SK-N-MC (cell line): ENCODE data around the gene C2orf78.

ENCODE experiments used
- DNase-seq: peaks from one replicate; pipeline ENCODE4 v3.0.0-alpha.2; 2011; ENCODE audit warnings: low read depth, low spot score
- H3K27ac ChIP-seq: fragments of 200-600 bp; sonication (generic); 2 replicates; pipeline ENCODE4 v1.5.1; 2016; ENCODE audit warnings: mixed run types
- H3K36me3 ChIP-seq: fragments of 200-600 bp; sonication (generic); 2 replicates; pipeline ENCODE4 v1.6.1; 2017; ENCODE audit warnings: antibody characterized with exemption, low read length, mixed read lengths; ENCODE audit not compliant: insufficient read depth
- H3K4me3 ChIP-seq: fragments of 200-600 bp; sonication (generic); 2 replicates; pipeline ENCODE4 v1.5.1; 2016
- H3K9ac ChIP-seq: fragments of 200-600 bp; sonication (generic); 2 replicates; pipeline ENCODE4 v1.8.0; 2017; ENCODE audit warnings: mixed run types, mixed read lengths; ENCODE audit not compliant: insufficient read length
- H3K9me3 ChIP-seq: fragments of 200-600 bp; sonication (generic); 2 replicates; pipeline ENCODE4 v1.6.1; 2017; ENCODE audit warnings: low read depth, mild to moderate bottlenecking, antibody characterized with exemption, low read length, moderate library complexity, mixed read lengths
- EZH2 ChIP-seq: fragments of 200-600 bp; sonication (generic); IDR thresholded peaks from one replicate; pipeline ENCODE4 v1.6.1; 2017; ENCODE audit warnings: antibody characterized with exemption
- FOXP2 ChIP-seq: optimal IDR thresholded peaks from 2 replicates; pipeline ENCODE3; 2011; ENCODE audit warnings: mild to moderate bottlenecking, moderate library complexity; ENCODE audit not compliant: insufficient read depth; ENCODE audit errors: extremely low read length, control extremely low read depth
- POLR2AphosphoS5 ChIP-seq: IDR thresholded peaks from 2 replicates; pipeline ENCODE4 v1.6.1; 2012; ENCODE audit warnings: mild to moderate bottlenecking, low read depth, low read length, borderline replicate concordance

C2orf78 gene

GRCh38 chr2:73828389-73828817, 44.4 kb downstream of the C2orf78 start:
- peak overlapping the region; percentile 68; the same call in 1 of the 2 replicates for H3K27ac ChIP-seq
- no peak for DNase-seq

GRCh38 chr2:73828818-73829570, 45.0 kb downstream of the C2orf78 start, which contains the start of gene STAMBP:
TSS of gene STAMBP (plus strand) at chr2:73828961. CDS start at chr2:73830857, 1,896 bp downstream.
- peak; percentile 86 for TF ChIP-seq POLR2AphosphoS5
- TF ChIP-seq EZH2: no peak
- peak; percentile 50 for TF ChIP-seq FOXP2
- peak within 1 kb of the TSS; percentile 75; the same call in 1 of the 2 replicates for H3K27ac ChIP-seq
- H3K36me3 ChIP-seq: peaks cover 31% of the 10 kb centered on the region
- DNase-seq: peak; percentile 95
- H3K9me3 ChIP-seq: no peaks in the 10 kb centered on the region
- H3K9ac ChIP-seq: peak within 1 kb of the TSS; percentile 96
- H3K4me3 ChIP-seq: peak within 1 kb of the TSS; percentile 87

More at GRCh38 chr2:73828389-73828817, 44.4 kb downstream of the C2orf78 start:
- no peak for TF ChIP-seq FOXP2
- no peak for TF ChIP-seq EZH2
- no peak for TF ChIP-seq POLR2AphosphoS5
- H3K9me3 ChIP-seq: no peaks in the 10 kb centered on the region
- H3K36me3 ChIP-seq: peaks cover 27% of the 10 kb centered on the region
- peak overlapping the region; percentile 87 for H3K4me3 ChIP-seq
- H3K9ac ChIP-seq: peak overlapping the region; percentile 46

- no peak for DNase-seq
- no peaks in the 10 kb centered on the region for H3K9me3 ChIP-seq
- peaks cover 40% of the 10 kb centered on the region for H3K36me3 ChIP-seq
- H3K4me3 ChIP-seq: no peak overlapping the region
- no peak overlapping the region for H3K27ac ChIP-seq
- no peak for TF ChIP-seq FOXP2
- TF ChIP-seq POLR2AphosphoS5: no peak
- no peak for TF ChIP-seq EZH2
- H3K9ac ChIP-seq: no peak overlapping the region
These were observed 47.0 kb downstream of the C2orf78 start for GRCh38 chr2:73830871-73831401.

- peak overlapping the region; percentile 82 for H3K27ac ChIP-seq
- no peak for TF ChIP-seq FOXP2
- TF ChIP-seq POLR2AphosphoS5: no peak
- no peak for TF ChIP-seq EZH2
- peaks cover 40% of the 10 kb centered on the region for H3K36me3 ChIP-seq
- H3K9me3 ChIP-seq: no peaks in the 10 kb centered on the region
- no peak overlapping the region for H3K9ac ChIP-seq
- no peak for DNase-seq
- no peak overlapping the region for H3K4me3 ChIP-seq
These were observed 48.9 kb downstream of the C2orf78 start for GRCh38 chr2:73832930-73833329.

GRCh38 chr2:73836141-73836943, 52.4 kb downstream of the C2orf78 start:
- Histone ChIP-seq H3K36me3 (peaks cover 51% of the 10 kb centered on the region), H3K27ac (no peak overlapping the region), H3K4me3 (no peak overlapping the region), H3K9ac (no peak overlapping the region), H3K9me3 (no peaks in the 10 kb centered on the region)
- TF ChIP-seq POLR2AphosphoS5 (no peak), EZH2 (no peak), FOXP2 (no peak)
- DNase-seq: no peak

GRCh38 chr2:73837847-73838585, 54.0 kb downstream of the C2orf78 start:
- TF ChIP-seq POLR2AphosphoS5 (no peak), EZH2 (no peak), FOXP2 (no peak)
- Histone ChIP-seq H3K9me3 (no peaks in the 10 kb centered on the region), H3K9ac (no peak overlapping the region), H3K27ac (no peak overlapping the region), H3K36me3 (peaks cover 40% of the 10 kb centered on the region), H3K4me3 (no peak overlapping the region)
- no peak for DNase-seq

- Histone ChIP-seq H3K36me3 (peaks cover 37% of the 10 kb centered on the region), H3K9me3 (no peaks in the 10 kb centered on the region), H3K27ac (no peak overlapping the region), H3K4me3 (no peak overlapping the region), H3K9ac (peak overlapping the region; percentile 3)
- no peak for TF ChIP-seq EZH2
- no peak for TF ChIP-seq FOXP2
- TF ChIP-seq POLR2AphosphoS5: no peak
- DNase-seq: no peak
These were observed 55.0 kb downstream of the C2orf78 start for GRCh38 chr2:73838889-73839534.
